IMR-90 (cell line): Measurements from ENCODE around the gene ALPK3. TPM values are rescaled to one million over a fixed set of nuclear protein-coding genes. Genes with fewer than 3 reads are reported as not detected.

Source experiments
- ATAC-seq: fragments of 200-7000 bp; cut with Tn5 transposase; 2 replicates; pipeline ENCODE4 v1.9.1; 2020; ENCODE audit warnings: low read depth, mild to moderate bottlenecking, moderate library complexity
- BruUV-seq: library from RNA; stranded (reverse); fragments of 400-500 nt; replicated peaks from 2 replicates; lab custom pipeline; 2021; lab: Mats Ljungman, UMichigan
- CTCF ChIA-PET: fragments of 300-600 bp; formaldehyde crosslinking; extraction: SDS; loops from one replicate; lab custom pipeline; 2021; ENCODE audit warnings: antibody characterized with exemption; lab: Yijun Ruan, JAX
- POLR2A ChIA-PET: fragments of 300-600 bp; sonication (Branson Sonifier 250); formaldehyde crosslinking; loops from one replicate; lab custom pipeline; 2022; ENCODE audit warnings: antibody characterized with exemption; ENCODE audit not compliant: unreplicated experiment; lab: Charles Lee
- DNase-seq: peaks from one replicate; pipeline ENCODE4 v3.0.0; 2013
- H2AFZ ChIP-seq: replicated peaks from 2 replicates; pipeline ENCODE3; 2013; ENCODE audit warnings: low read length, mild to moderate bottlenecking; ENCODE audit not compliant: poor library complexity
- H2AK5ac ChIP-seq: 2 replicates; pipeline ENCODE4 v1.6.1; 2013; ENCODE audit warnings: low read depth, low read length, inconsistent platforms
- H2AK9ac ChIP-seq: replicated peaks from 2 replicates; pipeline ENCODE3; 2013; ENCODE audit warnings: mild to moderate bottlenecking, low read depth, low read length, moderate library complexity; ENCODE audit not compliant: poor library complexity
- H2BK120ac ChIP-seq: 2 replicates; pipeline ENCODE4 v1.6.1; 2013; ENCODE audit warnings: low read depth, low read length, inconsistent platforms
- H2BK15ac ChIP-seq: 3 replicates; pipeline ENCODE4 v1.6.1; 2013; ENCODE audit warnings: low read depth, low read length, inconsistent platforms
- H2BK20ac ChIP-seq: 2 replicates; pipeline ENCODE4 v1.6.1; 2013; ENCODE audit warnings: low read depth, mild to moderate bottlenecking, inconsistent platforms, low read length, moderate library complexity
- H2BK5ac ChIP-seq: 2 replicates; pipeline ENCODE4 v1.6.1; 2013; ENCODE audit warnings: mild to moderate bottlenecking, low read depth, low read length, inconsistent platforms; ENCODE audit not compliant: poor library complexity, severe bottlenecking
- H3K14ac ChIP-seq: replicated peaks from 2 replicates; pipeline ENCODE4 v1.6.1; 2013; ENCODE audit warnings: low read depth, low read length, inconsistent platforms
- H3K18ac ChIP-seq: 2 replicates; pipeline ENCODE4 v1.6.1; 2013; ENCODE audit warnings: low read depth, low read length, control low read depth
- H3K23ac ChIP-seq: 2 replicates; pipeline ENCODE4 v1.6.1; 2013; ENCODE audit warnings: low read depth, low read length, inconsistent platforms
- H3K27ac ChIP-seq: 2 replicates; pipeline ENCODE4 v1.5.1; 2013; ENCODE audit warnings: mild to moderate bottlenecking, control low read depth, low read length; ENCODE audit not compliant: insufficient read depth
- H3K27me3 ChIP-seq: 2 replicates; pipeline ENCODE4 v1.6.1; 2013; ENCODE audit warnings: low read length; ENCODE audit not compliant: control insufficient read depth, insufficient read depth
- H3K36me3 ChIP-seq: 2 replicates; pipeline ENCODE4 v1.6.1; 2013; ENCODE audit warnings: low read length, mixed read lengths; ENCODE audit not compliant: control insufficient read depth, insufficient read depth
- H3K4ac ChIP-seq: 2 replicates; pipeline ENCODE4 v1.6.1; 2013; ENCODE audit warnings: low read depth, low read length, inconsistent platforms
- H3K4me1 ChIP-seq: 2 replicates; pipeline ENCODE4 v1.6.1; 2013; ENCODE audit warnings: low read length, mixed read lengths; ENCODE audit not compliant: control insufficient read depth, insufficient read depth
- H3K4me2 ChIP-seq: 2 replicates; pipeline ENCODE4 v1.6.1; 2013; ENCODE audit warnings: low read depth, mild to moderate bottlenecking, control low read depth, low read length, moderate library complexity
- H3K4me3 ChIP-seq: 2 replicates; pipeline ENCODE4 v1.5.1; 2013; ENCODE audit warnings: low read depth, mild to moderate bottlenecking, control low read depth, low read length, moderate library complexity; ENCODE audit not compliant: insufficient read depth
- H3K56ac ChIP-seq: 2 replicates; pipeline ENCODE4 v1.6.1; 2013; ENCODE audit warnings: low read length, inconsistent platforms; ENCODE audit not compliant: insufficient read depth; ENCODE audit errors: extremely low read depth
- H3K79me1 ChIP-seq, 2 experiments: 2 replicates each; pipeline ENCODE4 v1.6.1; 2013; ENCODE audit warnings: low read length in 2 of 2, inconsistent platforms in 1 of 2, low read depth in 1 of 2
- H3K9ac ChIP-seq: 2 replicates; pipeline ENCODE4 v1.6.1; 2013; ENCODE audit warnings: low read depth, low read length, control low read depth
- H3K9me1 ChIP-seq: 2 replicates; pipeline ENCODE4 v1.6.1; 2013; ENCODE audit warnings: low read length, inconsistent platforms; ENCODE audit not compliant: insufficient read depth
- H3K9me3 ChIP-seq: 2 replicates; pipeline ENCODE4 v1.6.1; 2013; ENCODE audit warnings: low read length; ENCODE audit not compliant: control insufficient read depth, insufficient read depth
- H4K20me1 ChIP-seq: 2 replicates; pipeline ENCODE4 v1.6.1; 2013; ENCODE audit warnings: low read length, inconsistent platforms; ENCODE audit not compliant: insufficient read depth
- H4K5ac ChIP-seq: 2 replicates; pipeline ENCODE4 v1.6.1; 2013; ENCODE audit warnings: mild to moderate bottlenecking, low read depth, low read length, control low read depth
- H4K8ac ChIP-seq, 2 experiments: 2 replicates each; pipeline ENCODE4 v1.6.1; 2013; ENCODE audit warnings: low read depth in 2 of 2, low read length in 2 of 2, control low read depth in 1 of 2, inconsistent platforms in 1 of 2
- H4K91ac ChIP-seq: 2 replicates; pipeline ENCODE4 v1.6.1; 2013; ENCODE audit warnings: low read depth, low read length, inconsistent platforms; ENCODE audit not compliant: insufficient read depth
- BHLHE40 ChIP-seq: fragments of 150-350 bp; IDR thresholded peaks from 2 replicates; pipeline ENCODE4 v1.6.1; 2016; ENCODE audit warnings: mild to moderate bottlenecking, low read depth, low read length
- CEBPB ChIP-seq: IDR thresholded peaks from 2 replicates; pipeline ENCODE4 v1.6.1; 2012; ENCODE audit warnings: low read depth, low read length, improper control_type of control experiment
- CHD1 ChIP-seq: IDR thresholded peaks from 2 replicates; pipeline ENCODE4 v1.6.1; 2012; ENCODE audit warnings: low read depth, low read length, improper control_type of control experiment
- CTCF ChIP-seq: conservative IDR thresholded peaks from 2 replicates; pipeline ENCODE4 v1.5.1; 2012; ENCODE audit warnings: mild to moderate bottlenecking, low read depth, low read length, improper control_type of control experiment
- ELK1 ChIP-seq: fragments of 150-350 bp; IDR thresholded peaks from 2 replicates; pipeline ENCODE4 v1.6.1; 2016; ENCODE audit warnings: low read depth, mild to moderate bottlenecking, low read length, moderate library complexity, borderline replicate concordance
- FOS ChIP-seq: fragments of 150-350 bp; IDR thresholded peaks from 2 replicates; pipeline ENCODE4 v1.6.1; 2016; ENCODE audit warnings: low read depth, low read length
- MAFK ChIP-seq: IDR thresholded peaks from 2 replicates; pipeline ENCODE4 v1.6.1; 2012; ENCODE audit warnings: low read depth, low read length, improper control_type of control experiment
- MAZ ChIP-seq: IDR thresholded peaks from 2 replicates; pipeline ENCODE4 v1.6.1; 2012; ENCODE audit warnings: low read depth, mild to moderate bottlenecking, low read length, improper control_type of control experiment, moderate library complexity, borderline replicate concordance
- MXI1 ChIP-seq: IDR thresholded peaks from 2 replicates; pipeline ENCODE4 v1.6.1; 2012; ENCODE audit warnings: low read depth, mild to moderate bottlenecking, low read length, moderate library complexity, borderline replicate concordance
- NFE2L2 ChIP-seq: fragments of 150-350 bp; IDR thresholded peaks from 2 replicates; pipeline ENCODE4 v1.6.1; 2016; ENCODE audit warnings: low read depth, mild to moderate bottlenecking, low read length
- POLR2A ChIP-seq: IDR thresholded peaks from 2 replicates; pipeline ENCODE4 v1.6.1; 2012; ENCODE audit warnings: mild to moderate bottlenecking, low read depth, low read length
- RAD21 ChIP-seq: IDR thresholded peaks from 2 replicates; pipeline ENCODE4 v1.6.1; 2012; ENCODE audit warnings: low read length, improper control_type of control experiment
- RCOR1 ChIP-seq: IDR thresholded peaks from 2 replicates; pipeline ENCODE4 v1.6.1; 2012; ENCODE audit warnings: mild to moderate bottlenecking, low read length, improper control_type of control experiment; ENCODE audit not compliant: insufficient replicate concordance
- RFX5 ChIP-seq: IDR thresholded peaks from 2 replicates; pipeline ENCODE4 v1.8.0; 2012; ENCODE audit warnings: low read depth, mild to moderate bottlenecking, low read length, moderate library complexity
- SMC3 ChIP-seq: fragments of 150-350 bp; IDR thresholded peaks from 2 replicates; pipeline ENCODE4 v1.6.1; 2016; ENCODE audit warnings: low read depth, mild to moderate bottlenecking, antibody characterized with exemption, low read length, moderate library complexity
- USF2 ChIP-seq: fragments of 150-350 bp; IDR thresholded peaks from 2 replicates; pipeline ENCODE4 v1.6.1; 2017; ENCODE audit warnings: mild to moderate bottlenecking, antibody characterized with exemption, low read length, low read depth
- WGBS, 2 experiments: methylation state at CpG; one replicate each; pipeline versions ENCODE4 v1.1.5 to v1.1.7; 2013; ENCODE audit warnings: missing lambda C conversion rate in 2 of 2; ENCODE audit not compliant: insufficient read length in 1 of 2; ENCODE audit errors: extremely low coverage in 2 of 2; 5-methylcytosine and 5-hydroxymethylcytosine counted together
- dilution Hi-C: fragments of 300-500 bp; cut with HindIII; formaldehyde crosslinking; loops from one replicate; pipeline ENCODE4 v1.14.3; 2018; ENCODE audit warnings: low sequenced_read_pairs; ENCODE audit not compliant: unreplicated experiment
- in situ Hi-C: fragments of 300-500 bp; cut with MboI; formaldehyde crosslinking; loops from 3 replicates; pipeline ENCODE4 v1.14.3; 2019; ENCODE audit warnings: low sequenced_read_pairs, inconsistent platforms, mixed read lengths
- intact Hi-C: fragments of 100-400 bp; cut with micrococcal nuclease; formaldehyde crosslinking; loops from 2 replicates; pipeline ENCODE4 v1.10.0; 2022
- polyA plus RNA-seq, 3 experiments: library from polyadenylated mRNA; depleted of rRNA; stranded (reverse); fragments of >200 nt; gene quantifications; 2 replicates each; pipeline ENCODE4 v1.2.3, GENCODE V29; 2012; ENCODE audit warnings: low replicate concordance in 1 of 3
- total RNA-seq: library from RNA; depleted of rRNA; stranded (reverse); fragments of >200 nt; gene quantifications from 2 replicates; pipeline ENCODE4 v1.2.3, GENCODE V29; 2012

Gene ALPK3
- total and polyA plus RNA-seq, 2 of the 4 experiments (the other 2 are of a cell fraction) = under 0.01 to 0.26 TPM

- peak overlapping the region; percentile 96 for H2AK5ac ChIP-seq
- peak overlapping the region; percentile 35; the same call in 1 of the 2 replicates for H4K5ac ChIP-seq
- dilution Hi-C loops = no loop called here
- H3K4me1 ChIP-seq = peaks cover 20% of the 10 kb centered on the region
- H2BK120ac ChIP-seq = peak overlapping the region; percentile 91
- H4K8ac ChIP-seq = peak overlapping the region; percentile 53 to 93; a peak in 3 of 4 replicates
- no TSS peak for BruUV-seq
- H3K4me2 ChIP-seq = no peak overlapping the region
- H3K9me3 ChIP-seq = no peaks in the 10 kb centered on the region
- no peak for TF ChIP-seq POLR2A
- no peak for TF ChIP-seq CTCF
- TF ChIP-seq RAD21 = no peak
- TF ChIP-seq CEBPB = no peak
- TF ChIP-seq BHLHE40 = no peak
- no peak for TF ChIP-seq SMC3
- no peak for TF ChIP-seq MAZ
- no peak for TF ChIP-seq MXI1
- no peak for TF ChIP-seq MAFK
- TF ChIP-seq CHD1 = no peak
- TF ChIP-seq RFX5 = no peak
- no peak for TF ChIP-seq NFE2L2
- no peak for TF ChIP-seq ELK1
- no peak for TF ChIP-seq USF2
- no peak for TF ChIP-seq RCOR1
- TF ChIP-seq FOS = no peak
- no peaks in the 10 kb centered on the region for H4K20me1 ChIP-seq
- H3K56ac ChIP-seq = no peak overlapping the region
- no peak for ATAC-seq
- H3K9me1 ChIP-seq = peaks cover 21% of the 10 kb centered on the region
- H4K91ac ChIP-seq = peak overlapping the region; percentile 77
- WGBS, 2 experiments = no CpG with 5 or more reads among the region's 2 CpGs
- no peak overlapping the region for H3K27ac ChIP-seq
- H2BK5ac ChIP-seq = peak overlapping the region; percentile 96
- H2BK15ac ChIP-seq = peak overlapping the region; percentile 97; the same call in 2 of the 3 replicates
- no peak overlapping the region for H3K9ac ChIP-seq
- ChIA-PET POLR2A (no interaction called here), CTCF (no interaction called here)
- peak overlapping the region; percentile 71 for H2AFZ ChIP-seq
- peak overlapping the region; percentile 18; the same call in 1 of the 2 replicates for H3K18ac ChIP-seq
- peak overlapping the region; percentile 86; the same call in 1 of the 2 replicates for H2BK20ac ChIP-seq
- no peaks in the 10 kb centered on the region for H3K79me1 ChIP-seq
- peak overlapping the region; percentile 86 for H3K4ac ChIP-seq
- no peak for DNase-seq
- in situ Hi-C loops = no loop called here
- H3K4me3 ChIP-seq = no peak overlapping the region
- no peaks in the 10 kb centered on the region for H3K27me3 ChIP-seq
- no peak overlapping the region for H3K23ac ChIP-seq
- no peaks in the 10 kb centered on the region for H3K36me3 ChIP-seq
- H3K14ac ChIP-seq = peak overlapping the region; percentile 89; the same call in 1 of the 2 replicates
- intact Hi-C loops = no loop called here
- peak overlapping the region; percentile 96 for H2AK9ac ChIP-seq
Observed at GRCh38 chr15:84913360-84913723, 96.2 kb downstream of the ALPK3 start.
